Hepatocyte (in vitro differentiated cells): ENCODE results near the gene ZNF766.

Experiments
- CTCF ChIP-seq: fragments of 200-600 bp; sonication (generic); IDR thresholded peaks from 2 replicates; pipeline ENCODE4 v1.5.1; 2016; ENCODE audit warnings: antibody characterized with exemption, mild to moderate bottlenecking; ENCODE audit not compliant: poor library complexity
- EZH2 ChIP-seq: fragments of 200-600 bp; sonication (generic); IDR thresholded peaks from 2 replicates; pipeline ENCODE4 v1.6.1; 2016; ENCODE audit warnings: antibody characterized with exemption, mild to moderate bottlenecking, borderline replicate concordance

DNA sequence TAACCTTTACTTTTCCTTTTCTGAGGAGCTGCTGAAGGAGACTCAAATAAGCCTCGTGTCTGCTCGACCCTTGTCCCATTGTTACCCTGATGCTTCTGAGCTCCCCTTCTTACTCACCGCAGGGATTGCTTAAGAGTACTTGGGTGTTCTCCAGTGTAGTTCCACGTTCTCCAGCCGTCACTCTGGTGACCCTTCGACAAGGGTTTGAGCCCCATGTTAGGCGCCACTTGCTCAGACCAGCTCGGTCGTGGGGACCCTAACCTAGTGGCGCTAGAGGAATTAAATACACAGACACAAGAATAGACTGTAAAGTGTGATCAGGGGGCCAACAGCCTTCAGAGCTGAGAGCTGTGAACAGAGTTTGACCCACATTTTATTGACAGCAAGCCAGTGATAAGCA lies 37.9 kb downstream of the ZNF766 start:
- TF ChIP-seq CTCF (no peak), EZH2 (no peak)
